ENCODE results near the gene IDUA. TPM values are rescaled to one million over a fixed set of nuclear protein-coding genes. Genes with fewer than 3 reads are reported as not detected.

IDUA gene
- total RNA-seq, 1 experiment from 2014 or later: 46.6 TPM

DNA sequence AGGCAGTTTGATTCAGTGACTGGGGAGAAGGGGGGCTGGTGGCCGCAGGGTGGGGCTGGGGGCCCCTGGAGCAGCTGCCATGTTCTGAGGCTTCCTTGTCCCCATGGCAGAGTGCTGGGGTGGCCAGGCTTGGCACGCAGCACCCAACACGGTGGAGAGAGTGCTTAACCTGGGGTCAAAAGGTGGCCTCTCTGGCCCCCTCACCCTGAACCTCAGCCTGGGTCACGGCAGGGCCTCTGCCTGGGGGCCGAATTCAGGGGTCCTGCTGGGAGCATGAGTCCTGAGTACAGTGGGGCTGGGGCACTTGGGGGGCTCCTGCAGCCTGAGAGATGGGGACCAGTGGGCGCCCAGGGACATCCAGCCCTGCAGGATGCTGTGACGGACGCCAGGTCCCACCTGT, 44.5 kb downstream of the IDUA start:
- ChIA-PET POLR2A (ENCODE audit: unreplicated experiment) (no interaction called here), CTCF (no interaction called here)
- peaks cover 19% of the 10 kb centered on the region for H3K27me3 ChIP-seq (ENCODE audit: insufficient read depth, low read depth)
- no TSS peak for BruUV-seq (replicated peaks)
- no peak overlapping the region for H2AFZ ChIP-seq
- no peak for DNase-seq
- H3K79me2 ChIP-seq (ENCODE audit: low read depth): no peaks in the 10 kb centered on the region
- intact Hi-C loops (cut with micrococcal nuclease; ENCODE audit: unreplicated experiment): loop anchor here (5.0 kb wide), 1 partner anchor 321 kb away; no protein-coding TSS in a partner anchor
- H3K9me2 ChIP-seq (ENCODE audit: insufficient read depth): no peaks in the 10 kb centered on the region
- no peaks in the 10 kb centered on the region for H4K20me1 ChIP-seq (ENCODE audit: insufficient read depth)
- TF ChIP-seq, protein P1, sequence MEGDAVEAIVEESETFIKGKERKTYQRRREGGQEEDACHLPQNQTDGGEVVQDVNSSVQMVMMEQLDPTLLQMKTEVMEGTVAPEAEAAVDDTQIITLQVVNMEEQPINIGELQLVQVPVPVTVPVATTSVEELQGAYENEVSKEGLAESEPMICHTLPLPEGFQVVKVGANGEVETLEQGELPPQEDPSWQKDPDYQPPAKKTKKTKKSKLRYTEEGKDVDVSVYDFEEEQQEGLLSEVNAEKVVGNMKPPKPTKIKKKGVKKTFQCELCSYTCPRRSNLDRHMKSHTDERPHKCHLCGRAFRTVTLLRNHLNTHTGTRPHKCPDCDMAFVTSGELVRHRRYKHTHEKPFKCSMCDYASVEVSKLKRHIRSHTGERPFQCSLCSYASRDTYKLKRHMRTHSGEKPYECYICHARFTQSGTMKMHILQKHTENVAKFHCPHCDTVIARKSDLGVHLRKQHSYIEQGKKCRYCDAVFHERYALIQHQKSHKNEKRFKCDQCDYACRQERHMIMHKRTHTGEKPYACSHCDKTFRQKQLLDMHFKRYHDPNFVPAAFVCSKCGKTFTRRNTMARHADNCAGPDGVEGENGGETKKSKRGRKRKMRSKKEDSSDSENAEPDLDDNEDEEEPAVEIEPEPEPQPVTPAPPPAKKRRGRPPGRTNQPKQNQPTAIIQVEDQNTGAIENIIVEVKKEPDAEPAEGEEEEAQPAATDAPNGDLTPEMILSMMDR (conservative IDR thresholded peaks at IDR 0.05): no peak
- TF ChIP-seq EZH2 (IDR thresholded peaks at IDR 0.05; ENCODE audit: low read depth): no peak
- H3K36me3 ChIP-seq (ENCODE audit: low read depth): no peaks in the 10 kb centered on the region
- no peaks in the 10 kb centered on the region for H3K4me1 ChIP-seq (replicated peaks; ENCODE audit: insufficient read depth)
- H3K4me2 ChIP-seq: no peak overlapping the region
- no peaks in the 10 kb centered on the region for H3K9me3 ChIP-seq (ENCODE audit: insufficient read depth, low read depth)
- no peak overlapping the region for H3K27ac ChIP-seq
- H3K4me3 ChIP-seq: no peak overlapping the region
- H3F3A ChIP-seq (ENCODE audit: insufficient read depth, low read depth): peaks cover 7% of the 10 kb centered on the region; the same call in 1 of the 2 replicates

DNA sequence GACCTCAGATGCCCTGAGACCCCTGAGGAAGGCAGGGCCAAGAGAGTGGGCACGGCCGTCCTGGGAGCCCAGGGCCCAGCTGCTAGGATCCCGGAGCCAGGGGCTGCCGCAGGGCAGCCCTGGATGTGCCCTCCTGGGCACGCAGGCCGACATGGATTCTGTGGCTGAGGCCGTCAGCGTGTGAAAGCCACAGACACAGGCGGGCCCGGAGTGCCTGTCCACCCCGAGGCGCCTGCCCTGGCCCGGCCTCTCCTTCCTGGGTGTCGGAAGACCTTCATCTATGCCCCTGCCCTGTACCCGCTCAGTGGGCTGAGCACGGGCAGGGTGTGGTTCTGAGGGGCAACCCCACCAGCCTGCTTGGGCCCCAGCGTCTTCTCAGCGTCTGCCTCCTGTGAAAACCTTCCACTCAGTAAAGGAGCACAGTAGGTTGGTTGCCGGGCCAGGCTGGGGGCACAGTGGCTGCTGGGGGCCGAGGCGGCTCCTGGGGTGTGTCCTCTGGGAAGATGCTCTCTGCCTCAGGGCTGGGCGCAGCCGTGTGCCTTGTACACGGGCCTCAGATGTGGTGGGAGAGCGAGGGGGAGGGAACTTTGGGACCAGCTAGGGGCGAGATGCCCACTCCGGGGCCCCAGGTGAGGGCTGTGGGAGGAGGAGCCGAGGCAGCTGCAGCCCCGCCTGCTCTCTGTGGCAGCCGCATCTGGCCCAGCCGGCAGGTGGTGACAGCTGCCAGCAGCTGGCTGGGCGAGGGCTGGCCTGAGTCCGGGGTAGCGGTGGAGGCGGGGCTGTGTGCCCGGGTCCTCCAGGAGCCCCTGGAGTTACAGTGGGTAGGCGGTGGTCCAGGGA, 45.3 kb downstream of the IDUA start:
- H3K4me3 ChIP-seq: no peak overlapping the region
- H3K9me2 ChIP-seq (ENCODE audit: insufficient read depth): no peaks in the 10 kb centered on the region
- no peaks in the 10 kb centered on the region for H3K79me2 ChIP-seq (ENCODE audit: low read depth)
- intact Hi-C loops (cut with micrococcal nuclease; ENCODE audit: unreplicated experiment): loop anchor here (5.0 kb wide), 1 partner anchor 320 kb away; no protein-coding TSS in a partner anchor
- H3K27me3 ChIP-seq (ENCODE audit: insufficient read depth, low read depth): peaks cover 19% of the 10 kb centered on the region
- H3K4me1 ChIP-seq (replicated peaks; ENCODE audit: insufficient read depth): no peaks in the 10 kb centered on the region
- CTCF ChIA-PET: no interaction called here
- POLR2A ChIA-PET (ENCODE audit: unreplicated experiment): no interaction called here
- no peaks in the 10 kb centered on the region for H3F3A ChIP-seq (ENCODE audit: insufficient read depth, low read depth)
- DNase-seq: no peak
- TF ChIP-seq, protein P1 (conservative IDR thresholded peaks at IDR 0.05): no peak
- no peak for TF ChIP-seq EZH2 (IDR thresholded peaks at IDR 0.05; ENCODE audit: low read depth)
- H4K20me1 ChIP-seq (ENCODE audit: insufficient read depth): no peaks in the 10 kb centered on the region
- H3K27ac ChIP-seq: no peak overlapping the region
- BruUV-seq (replicated peaks): no TSS peak
- no peaks in the 10 kb centered on the region for H3K36me3 ChIP-seq (ENCODE audit: low read depth)
- no peaks in the 10 kb centered on the region for H3K9me3 ChIP-seq (ENCODE audit: insufficient read depth, low read depth)
- H2AFZ ChIP-seq: no peak overlapping the region
- no peak overlapping the region for H3K4me2 ChIP-seq

DNA sequence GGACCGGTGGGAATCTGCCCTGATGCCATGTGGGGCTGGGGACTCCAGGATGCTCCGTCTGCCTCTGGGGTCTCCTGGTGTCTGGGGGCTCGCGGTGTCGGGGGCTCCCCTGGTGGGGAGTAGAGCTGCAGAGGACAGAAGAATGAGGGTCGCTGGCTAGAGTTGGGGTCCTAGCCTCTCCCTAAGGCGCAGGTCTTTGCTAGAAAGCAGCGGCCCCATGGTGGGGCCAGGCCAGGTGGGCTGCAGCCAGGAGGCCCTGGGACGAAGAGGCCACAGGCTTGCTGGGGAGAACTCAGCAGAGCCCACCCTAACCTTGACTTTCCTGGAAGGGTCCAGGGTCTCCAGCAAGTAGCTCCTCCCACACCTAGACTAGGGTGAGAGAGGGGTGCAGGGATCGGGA, 46.0 kb downstream of the IDUA start:
- CTCF ChIA-PET: no interaction called here
- Histone ChIP-seq H3K9me2 (ENCODE audit: insufficient read depth) (no peaks in the 10 kb centered on the region), H3K27ac (no peak overlapping the region), H3K4me2 (no peak overlapping the region), H3K36me3 (ENCODE audit: low read depth) (no peaks in the 10 kb centered on the region), H3K9me3 (ENCODE audit: insufficient read depth, low read depth) (no peaks in the 10 kb centered on the region), H3K79me2 (ENCODE audit: low read depth) (no peaks in the 10 kb centered on the region), H3F3A (ENCODE audit: insufficient read depth, low read depth) (no peaks in the 10 kb centered on the region), H3K4me3 (no peak overlapping the region), H4K20me1 (ENCODE audit: insufficient read depth) (no peaks in the 10 kb centered on the region), H3K4me1 (replicated peaks; ENCODE audit: insufficient read depth) (no peaks in the 10 kb centered on the region), H3K27me3 (ENCODE audit: insufficient read depth, low read depth) (peaks cover 19% of the 10 kb centered on the region), H2AFZ (no peak overlapping the region)
- POLR2A ChIA-PET (ENCODE audit: unreplicated experiment): no interaction called here
- no peak for DNase-seq
- intact Hi-C loops (cut with micrococcal nuclease; ENCODE audit: unreplicated experiment): loop anchor here (5.0 kb wide), 1 partner anchor 319 kb away; no protein-coding TSS in a partner anchor
- BruUV-seq (replicated peaks): no TSS peak
- no peak for TF ChIP-seq EZH2 (IDR thresholded peaks at IDR 0.05; ENCODE audit: low read depth)
- TF ChIP-seq, protein P1 (conservative IDR thresholded peaks at IDR 0.05): no peak
